ENCODE results near the gene ZNF213. TPM values are rescaled to one million over a fixed set of nuclear protein-coding genes. Genes with fewer than 3 reads are reported as not detected.

Gene ZNF213
- total RNA-seq, 2 experiments from 2014 or later = 1.6 to 2.2 TPM

DNA sequence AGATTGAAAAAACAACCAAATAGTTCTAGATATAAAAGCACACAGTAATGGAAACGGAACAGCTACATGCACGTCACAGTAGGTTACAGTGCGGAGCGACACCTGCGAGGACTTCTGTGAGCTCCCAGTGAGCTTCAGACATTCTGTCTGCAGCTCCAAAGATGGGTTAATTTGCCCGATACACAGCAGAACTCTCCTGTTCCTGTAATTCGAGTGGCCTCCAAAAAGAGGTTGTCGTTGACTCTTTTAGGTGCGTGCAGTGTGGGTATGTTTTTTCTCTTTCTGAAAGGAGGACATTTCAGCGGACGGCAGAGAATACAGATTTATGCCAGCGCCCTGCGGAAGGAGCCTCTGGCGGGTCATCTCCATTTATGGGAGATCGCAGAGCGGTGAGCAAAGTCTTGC, 56.1 kb downstream of the ZNF213 start:
- CTCF ChIA-PET = interaction anchor here (1.1 kb wide), 1 partner anchor 11 kb away, joined by 3 read pairs; no protein-coding TSS in a partner anchor
- peaks cover 41% of the 10 kb centered on the region for H3K4me1 Mint-ChIP-seq (ENCODE audit: low read depth)
- peaks cover 3% of the 10 kb centered on the region for H3K9me3 Mint-ChIP-seq
- ATAC-seq (ENCODE audit: poor library complexity) (peak; percentile 63), DNase-seq (peak in 3 of 14 experiments; percentile 27 to 72 (median 54))
- TF ChIP-seq, protein P1, sequence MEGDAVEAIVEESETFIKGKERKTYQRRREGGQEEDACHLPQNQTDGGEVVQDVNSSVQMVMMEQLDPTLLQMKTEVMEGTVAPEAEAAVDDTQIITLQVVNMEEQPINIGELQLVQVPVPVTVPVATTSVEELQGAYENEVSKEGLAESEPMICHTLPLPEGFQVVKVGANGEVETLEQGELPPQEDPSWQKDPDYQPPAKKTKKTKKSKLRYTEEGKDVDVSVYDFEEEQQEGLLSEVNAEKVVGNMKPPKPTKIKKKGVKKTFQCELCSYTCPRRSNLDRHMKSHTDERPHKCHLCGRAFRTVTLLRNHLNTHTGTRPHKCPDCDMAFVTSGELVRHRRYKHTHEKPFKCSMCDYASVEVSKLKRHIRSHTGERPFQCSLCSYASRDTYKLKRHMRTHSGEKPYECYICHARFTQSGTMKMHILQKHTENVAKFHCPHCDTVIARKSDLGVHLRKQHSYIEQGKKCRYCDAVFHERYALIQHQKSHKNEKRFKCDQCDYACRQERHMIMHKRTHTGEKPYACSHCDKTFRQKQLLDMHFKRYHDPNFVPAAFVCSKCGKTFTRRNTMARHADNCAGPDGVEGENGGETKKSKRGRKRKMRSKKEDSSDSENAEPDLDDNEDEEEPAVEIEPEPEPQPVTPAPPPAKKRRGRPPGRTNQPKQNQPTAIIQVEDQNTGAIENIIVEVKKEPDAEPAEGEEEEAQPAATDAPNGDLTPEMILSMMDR (IDR thresholded peaks at IDR 0.05) = no peak
- peaks cover 5% of the 10 kb centered on the region for H3K36me3 Mint-ChIP-seq (ENCODE audit: low read depth)
- H3K27ac ChIP-seq (ENCODE audit: low read depth in 1 of 2, low read length in 2 of 2) = no peak overlapping the region
- H3K27me3 Mint-ChIP-seq = peaks cover 94% of the 10 kb centered on the region
- peaks cover 75 to 88% of the 10 kb centered on the region in 2 experiments for H3K27me3 ChIP-seq (ENCODE audit: control insufficient read depth in 1 of 2, insufficient read depth in 2 of 2, low read length in 2 of 2)
- H3K4me1 ChIP-seq (ENCODE audit: insufficient read depth, low read length) = peaks cover 50% of the 10 kb centered on the region
- peak overlapping the region; percentile 47 for H3K27ac Mint-ChIP-seq
- peak overlapping the region; percentile 70 for H3K4me3 Mint-ChIP-seq
- no peak overlapping the region for H3K4me3 ChIP-seq (ENCODE audit: low read length)
- intact Hi-C loops (cut with DNase I, micrococcal nuclease) = no loop called here
- H3K9me3 ChIP-seq (ENCODE audit: control insufficient read depth in 1 of 2, insufficient read depth in 1 of 2, low read length in 2 of 2) = peaks cover 5 to 69% of the 10 kb centered on the region in 2 experiments
- POLR2A ChIA-PET = interaction anchor here (0.5 to 1.4 kb wide), 3 partner anchors 25 to 309 kb away, joined by 3 to 4 read pairs (median 3); partner anchors contain the start of gene CLUAP1
- no peaks in the 10 kb centered on the region for H3K36me3 ChIP-seq (ENCODE audit: insufficient read depth, low read length)

Other genes starting within 250 kb of the ZNF213 start
- 10 to 100 TPM; 84.8 to 97.0 TPM for gene FLYWCH1, start 223.1 kb upstream of the ZNF213 start, total RNA-seq
- not detected for gene KREMEN2, start 170.8 kb upstream of the ZNF213 start, total RNA-seq
- under 1 TPM; 0.39 to 0.44 TPM for gene PAQR4, start 165.7 kb upstream of the ZNF213 start, total RNA-seq
- gene PKMYT1, start 154.6 kb upstream of the ZNF213 start, total RNA-seq = under 1 TPM; 0.47 to 0.60 TPM
- not detected for gene CLDN9, start 122.1 kb upstream of the ZNF213 start, total RNA-seq
- gene CLDN6, start 116.8 kb upstream of the ZNF213 start, total RNA-seq = not detected
- gene TNFRSF12A, start 114.7 kb upstream of the ZNF213 start, total RNA-seq = 1 to 10 TPM; 1.8 to 1.9 TPM
- 10 to 100 TPM in 1 of 2 experiments, 1 to 10 TPM in 1; 8.9 to 11.0 TPM for gene HCFC1R1, start 111.1 kb upstream of the ZNF213 start, total RNA-seq
- gene THOC6, start 111.0 kb upstream of the ZNF213 start, total RNA-seq = 10 to 100 TPM; 12.0 to 12.9 TPM
- not detected for gene BICDL2, start 98.1 kb upstream of the ZNF213 start, total RNA-seq
- under 1 TPM; 0.42 to 0.80 TPM for gene MMP25, start 88.5 kb upstream of the ZNF213 start, total RNA-seq
- 100 to 1,000 TPM; 378 to 383 TPM for gene IL32, start 69.4 kb upstream of the ZNF213 start, total RNA-seq
- under 1 TPM; 0.36 to 0.56 TPM for gene ZSCAN10, start 35.7 kb upstream of the ZNF213 start, total RNA-seq
- not detected for gene ZNF205, start 22.4 kb upstream of the ZNF213 start, total RNA-seq
- gene OR1F1, start 53.2 kb downstream of the ZNF213 start, total RNA-seq = not detected
- 1 to 10 TPM; 7.0 to 7.2 TPM for gene ZNF200, start 100.1 kb downstream of the ZNF213 start, total RNA-seq
- gene MEFV, start 121.6 kb downstream of the ZNF213 start, total RNA-seq = under 1 TPM; 0.60 to 0.73 TPM
- gene ZNF263, start 148.5 kb downstream of the ZNF213 start, total RNA-seq = 10 to 100 TPM; 35.3 to 39.4 TPM
- gene TIGD7, start 170.4 kb downstream of the ZNF213 start, total RNA-seq = 1 to 10 TPM; 1.5 to 1.7 TPM
- gene ZNF75A, start 170.5 kb downstream of the ZNF213 start, total RNA-seq = 10 to 100 TPM; 41.7 to 42.2 TPM
- gene OR2C1, start 220.9 kb downstream of the ZNF213 start, total RNA-seq = not detected